ENCODE results near the gene EYS.

DNA sequence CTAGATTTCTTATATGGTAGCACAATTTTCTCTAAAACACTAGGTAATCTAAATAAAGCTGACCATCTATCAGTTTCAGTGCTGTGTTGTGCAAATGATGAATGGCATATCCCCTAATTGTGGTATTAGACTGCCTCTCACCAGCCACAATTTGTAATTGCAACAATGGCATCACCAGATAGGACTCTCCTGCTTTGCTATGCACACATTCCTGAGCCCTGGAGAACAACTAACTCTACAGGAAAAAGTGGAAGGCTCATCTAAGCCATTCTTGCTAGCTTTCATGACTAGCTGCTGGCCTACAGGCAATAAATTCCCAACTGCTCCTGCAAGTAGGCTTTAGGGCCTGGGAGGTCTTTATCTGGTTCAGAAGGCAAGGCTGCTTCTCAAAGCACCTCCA, 974.1 kb downstream of the EYS start:
- TF ChIP-seq, protein P1, sequence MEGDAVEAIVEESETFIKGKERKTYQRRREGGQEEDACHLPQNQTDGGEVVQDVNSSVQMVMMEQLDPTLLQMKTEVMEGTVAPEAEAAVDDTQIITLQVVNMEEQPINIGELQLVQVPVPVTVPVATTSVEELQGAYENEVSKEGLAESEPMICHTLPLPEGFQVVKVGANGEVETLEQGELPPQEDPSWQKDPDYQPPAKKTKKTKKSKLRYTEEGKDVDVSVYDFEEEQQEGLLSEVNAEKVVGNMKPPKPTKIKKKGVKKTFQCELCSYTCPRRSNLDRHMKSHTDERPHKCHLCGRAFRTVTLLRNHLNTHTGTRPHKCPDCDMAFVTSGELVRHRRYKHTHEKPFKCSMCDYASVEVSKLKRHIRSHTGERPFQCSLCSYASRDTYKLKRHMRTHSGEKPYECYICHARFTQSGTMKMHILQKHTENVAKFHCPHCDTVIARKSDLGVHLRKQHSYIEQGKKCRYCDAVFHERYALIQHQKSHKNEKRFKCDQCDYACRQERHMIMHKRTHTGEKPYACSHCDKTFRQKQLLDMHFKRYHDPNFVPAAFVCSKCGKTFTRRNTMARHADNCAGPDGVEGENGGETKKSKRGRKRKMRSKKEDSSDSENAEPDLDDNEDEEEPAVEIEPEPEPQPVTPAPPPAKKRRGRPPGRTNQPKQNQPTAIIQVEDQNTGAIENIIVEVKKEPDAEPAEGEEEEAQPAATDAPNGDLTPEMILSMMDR (IDR thresholded peaks at IDR 0.05): no peak
- TF ChIP-seq EP300 (IDR thresholded peaks at IDR 0.05): no peak
- no peak for TF ChIP-seq POLR2A (IDR thresholded peaks at IDR 0.05)
- TF ChIP-seq POLR2AphosphoS5 (IDR thresholded peaks at IDR 0.05): no peak
